Measurements from ENCODE around the gene ITFG1. TPM values are rescaled to one million over a fixed set of nuclear protein-coding genes. Genes with fewer than 3 reads are reported as not detected.
"Not testable (repeated sequence)": the region's sequence is repeated elsewhere in the genome, so short reads cannot be mapped to it uniquely, and the experiment has no call there.

The ITFG1 gene
- total and polyA plus RNA-seq, 2 of the 8 experiments (the other 6 are each of a cell fraction or from before 2014, with no cell fraction given) = 13.8 to 22.2 TPM

- H4K20me1 ChIP-seq (replicated peaks in 1 of 2; ENCODE audit: control insufficient read depth in 1 of 2, insufficient read depth in 2 of 2, low read length in 2 of 2); H2BK20ac ChIP-seq (ENCODE audit: low read length); FAIRE-seq; H3K36me3 ChIP-seq (ENCODE audit: control insufficient read depth in 2 of 4, insufficient read depth in 4 of 4, low read length in 3 of 4); H2BK5ac ChIP-seq (ENCODE audit: low read depth, low read length); H3K9me3 ChIP-seq (ENCODE audit: insufficient read depth in 2 of 2, low read depth in 1 of 2, low read length in 1 of 2); H3K56ac ChIP-seq (replicated peaks; ENCODE audit: insufficient read length, low read depth, low read length); POLR2A ChIA-PET (ENCODE audit: partially characterized antibody); H4K5ac ChIP-seq (ENCODE audit: insufficient read length, low read depth, low read length); H2AFZ ChIP-seq (ENCODE audit: low read length); H3K4ac ChIP-seq (replicated peaks; ENCODE audit: insufficient read length, low read depth, low read length); H4K8ac ChIP-seq (ENCODE audit: extremely low read depth, insufficient read depth, low read length); H3K23ac ChIP-seq (ENCODE audit: insufficient read length); CTCF ChIA-PET (ENCODE audit: partially characterized antibody); H2AK5ac ChIP-seq (ENCODE audit: low read depth, low read length); DNase-seq (ENCODE audit: low read depth in 1 of 2, low spot score in 2 of 2); H3K9ac ChIP-seq (replicated peaks in 1 of 4; ENCODE audit: extremely low read depth in 1 of 4, low read depth in 3 of 4, low read length in 3 of 4); H4K91ac ChIP-seq (replicated peaks; ENCODE audit: insufficient read length, low read length); H2BK15ac ChIP-seq (ENCODE audit: low read length); H3K4me2 ChIP-seq (ENCODE audit: insufficient read depth in 1 of 2, low read depth in 2 of 2, low read length in 2 of 2); H3K23me2 ChIP-seq (ENCODE audit: low read depth, low read length); H2BK12ac ChIP-seq (ENCODE audit: low read depth, low read length); H3K79me1 ChIP-seq (ENCODE audit: low read depth, low read length); H3K14ac ChIP-seq (ENCODE audit: insufficient read length); H3K4me3 ChIP-seq (ENCODE audit: extremely low read depth in 1 of 4, insufficient read depth in 2 of 4, low read depth in 3 of 4, low read length in 4 of 4); H2BK120ac ChIP-seq (replicated peaks; ENCODE audit: low read depth, low read length); H3K4me1 ChIP-seq (replicated peaks in 1 of 4; ENCODE audit: control insufficient read depth in 3 of 4, insufficient read depth in 4 of 4, low read length in 3 of 4); H3K27me3 ChIP-seq (replicated peaks in 1 of 4; ENCODE audit: control insufficient read depth in 3 of 4, extremely low read depth in 1 of 4, insufficient read depth in 3 of 4, low read length in 3 of 4); H3K27ac ChIP-seq (ENCODE audit: low read depth, low read length); H3K18ac ChIP-seq (ENCODE audit: extremely low read depth, low read length); H3K79me2 ChIP-seq (ENCODE audit: control insufficient read depth in 1 of 2, insufficient read depth in 2 of 2, low read length in 2 of 2): not testable (repeated sequence)
- WGBS, 2 experiments (ENCODE audit: extremely low coverage in 1 of 2, insufficient coverage in 1 of 2, insufficient read length in 1 of 2, insufficient replicate concordance in 2 of 2, low coverage in 1 of 2, low lambda C conversion rate in 2 of 2, missing lambda C conversion rate in 1 of 2) = 91% methylated on average over 3 of the region's 3 CpGs; no CpG with 5 or more reads in 1 of the 2 experiments
Measured at GRCh38 chr16:47330562-47330961, 130.3 kb downstream of the ITFG1 start.

DNA sequence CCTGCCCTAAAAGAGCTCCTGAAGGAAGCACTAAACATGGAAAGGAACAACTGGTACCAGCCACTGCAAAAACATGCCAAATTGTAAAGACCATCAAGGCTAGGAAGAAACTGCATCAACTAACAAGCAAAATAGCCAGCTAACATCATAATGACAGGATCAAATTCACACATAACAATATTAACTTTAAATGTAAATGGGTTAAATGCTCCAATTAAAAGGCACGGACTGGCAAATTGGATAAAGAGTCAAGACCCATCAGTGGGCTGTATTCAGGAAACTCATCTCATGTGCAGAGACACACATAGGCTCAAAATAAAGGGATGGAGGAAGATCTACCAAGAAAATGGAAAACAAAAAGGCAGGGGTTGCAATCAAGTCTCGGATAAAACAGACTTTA is 136.6 kb downstream of the ITFG1 start:
- H4K20me1 ChIP-seq (replicated peaks in 1 of 2; ENCODE audit: control insufficient read depth in 1 of 2, insufficient read depth in 2 of 2, low read length in 2 of 2); H3K9ac ChIP-seq (replicated peaks in 1 of 4; ENCODE audit: extremely low read depth in 1 of 4, low read depth in 3 of 4, low read length in 3 of 4); H3K18ac ChIP-seq (ENCODE audit: extremely low read depth, low read length); H2BK12ac ChIP-seq (ENCODE audit: low read depth, low read length); H2BK5ac ChIP-seq (ENCODE audit: low read depth, low read length); H3K27ac ChIP-seq (ENCODE audit: low read depth, low read length); H3K14ac ChIP-seq (ENCODE audit: insufficient read length); H2BK15ac ChIP-seq (ENCODE audit: low read length); H3K27me3 ChIP-seq (replicated peaks in 1 of 4; ENCODE audit: control insufficient read depth in 3 of 4, extremely low read depth in 1 of 4, insufficient read depth in 3 of 4, low read length in 3 of 4); POLR2A ChIA-PET (ENCODE audit: partially characterized antibody); H2AK5ac ChIP-seq (ENCODE audit: low read depth, low read length); H3K36me3 ChIP-seq (ENCODE audit: control insufficient read depth in 2 of 4, insufficient read depth in 4 of 4, low read length in 3 of 4); H2BK20ac ChIP-seq (ENCODE audit: low read length); H3K23me2 ChIP-seq (ENCODE audit: low read depth, low read length); H3K4ac ChIP-seq (replicated peaks; ENCODE audit: insufficient read length, low read depth, low read length); H2BK120ac ChIP-seq (replicated peaks; ENCODE audit: low read depth, low read length); H3K9me3 ChIP-seq (ENCODE audit: insufficient read depth in 2 of 2, low read depth in 1 of 2, low read length in 1 of 2); H3K56ac ChIP-seq (replicated peaks; ENCODE audit: insufficient read length, low read depth, low read length); H4K5ac ChIP-seq (ENCODE audit: insufficient read length, low read depth, low read length); DNase-seq (ENCODE audit: low read depth in 1 of 2, low spot score in 2 of 2); H2AFZ ChIP-seq (ENCODE audit: low read length); H4K8ac ChIP-seq (ENCODE audit: extremely low read depth, insufficient read depth, low read length); H4K91ac ChIP-seq (replicated peaks; ENCODE audit: insufficient read length, low read length); H3K23ac ChIP-seq (ENCODE audit: insufficient read length); H3K4me1 ChIP-seq (replicated peaks in 1 of 4; ENCODE audit: control insufficient read depth in 3 of 4, insufficient read depth in 4 of 4, low read length in 3 of 4); FAIRE-seq; H3K79me1 ChIP-seq (ENCODE audit: low read depth, low read length); H3K79me2 ChIP-seq (ENCODE audit: control insufficient read depth in 1 of 2, insufficient read depth in 2 of 2, low read length in 2 of 2); H3K4me3 ChIP-seq (ENCODE audit: extremely low read depth in 1 of 4, insufficient read depth in 2 of 4, low read depth in 3 of 4, low read length in 4 of 4); H3K4me2 ChIP-seq (ENCODE audit: insufficient read depth in 1 of 2, low read depth in 2 of 2, low read length in 2 of 2): not testable (repeated sequence)
- CTCF ChIA-PET (ENCODE audit: partially characterized antibody) = interaction anchor here (1.1 kb wide), 1 partner anchor 12 kb away, joined by 5 read pairs; no protein-coding TSS in a partner anchor
- WGBS, 2 experiments (ENCODE audit: extremely low coverage in 1 of 2, insufficient coverage in 1 of 2, insufficient read length in 1 of 2, insufficient replicate concordance in 2 of 2, low coverage in 1 of 2, low lambda C conversion rate in 2 of 2, missing lambda C conversion rate in 1 of 2) = 85% methylated on average over 2 of the region's 2 CpGs; no CpG with 5 or more reads in 1 of the 2 experiments

Measured in H1 (cell line).